ENCODE measurements around the gene CCSAP. TPM values are rescaled to one million over a fixed set of nuclear protein-coding genes. Genes with fewer than 3 reads are reported as not detected.
"Not testable (repeated sequence)": the region's sequence is repeated elsewhere in the genome, so short reads cannot be mapped to it uniquely, and the experiment has no call there.

The CCSAP gene
- total RNA-seq, 1 donor from 2014 or later: 1.8 TPM

- ATAC-seq (ENCODE audit: poor library complexity) (no peak), DNase-seq (no peak)
- intact Hi-C loops (cut with DNase I): no loop called here
These were observed 43.9 kb downstream of the CCSAP start for GRCh38 chr1:229298887-229299503.

GRCh38 chr1:229298420-229298819 is 44.4 kb downstream of the CCSAP start:
- ATAC-seq (ENCODE audit: poor library complexity) (no peak), DNase-seq (no peak)
- intact Hi-C loops (cut with DNase I): no loop called here

- DNase-seq: no peak
- intact Hi-C loops (cut with DNase I): no loop called here
These were observed 45.1 kb downstream of the CCSAP start for GRCh38 chr1:229297746-229298145.

GRCh38 chr1:229296541-229296941 is 46.3 kb downstream of the CCSAP start:
- no peak for DNase-seq
- peak; percentile 86 for ATAC-seq (ENCODE audit: poor library complexity)
- intact Hi-C loops (cut with DNase I): no loop called here

More at GRCh38 chr1:229297746-229298145, 45.1 kb downstream of the CCSAP start:
- ATAC-seq (ENCODE audit: poor library complexity): no peak

GRCh38 chr1:229295745-229296144 is 47.1 kb downstream of the CCSAP start:
- DNase-seq (no peak), ATAC-seq (ENCODE audit: poor library complexity) (no peak)
- intact Hi-C loops (cut with DNase I): no loop called here

GRCh38 chr1:229293528-229294204 is 49.2 kb downstream of the CCSAP start:
- ATAC-seq (ENCODE audit: poor library complexity) (no peak), DNase-seq (no peak)

GRCh38 chr1:229291686-229292085 is 51.2 kb downstream of the CCSAP start:
- ATAC-seq (ENCODE audit: poor library complexity); intact Hi-C loops (cut with DNase I); DNase-seq: not testable (repeated sequence)

More at GRCh38 chr1:229293528-229294204, 49.2 kb downstream of the CCSAP start:
- intact Hi-C loops (cut with DNase I): no loop called here

GRCh38 chr1:229288516-229288915 is 54.3 kb downstream of the CCSAP start:
- no peak for ATAC-seq (ENCODE audit: poor library complexity)
- no peak for DNase-seq
- intact Hi-C loops (cut with DNase I): no loop called here

GRCh38 chr1:229287267-229287666 is 55.6 kb downstream of the CCSAP start:
- ATAC-seq (ENCODE audit: poor library complexity): no peak
- intact Hi-C loops (cut with DNase I): no loop called here
- no peak for DNase-seq

- ATAC-seq (ENCODE audit: poor library complexity): no peak
- intact Hi-C loops (cut with DNase I): no loop called here
- no peak for DNase-seq
These were observed 56.6 kb downstream of the CCSAP start for GRCh38 chr1:229286099-229286766.

GRCh38 chr1:229285440-229285839 is 57.4 kb downstream of the CCSAP start:
- intact Hi-C loops (cut with DNase I): no loop called here
- DNase-seq (no peak), ATAC-seq (ENCODE audit: poor library complexity) (no peak)

GRCh38 chr1:229284887-229285286 is 58.0 kb downstream of the CCSAP start:
- intact Hi-C loops (cut with DNase I): no loop called here
- ATAC-seq (ENCODE audit: poor library complexity): no peak
- DNase-seq: no peak

GRCh38 chr1:229283183-229283611 is 59.6 kb downstream of the CCSAP start:
- ATAC-seq (ENCODE audit: poor library complexity): peak; percentile 65
- no peak for DNase-seq
- intact Hi-C loops (cut with DNase I): no loop called here

GRCh38 chr1:229282295-229282823 is 60.5 kb downstream of the CCSAP start:
- no peak for DNase-seq
- intact Hi-C loops (cut with DNase I): no loop called here
- ATAC-seq (ENCODE audit: poor library complexity): no peak

GRCh38 chr1:229281339-229281926 is 61.4 kb downstream of the CCSAP start:
- intact Hi-C loops (cut with DNase I): no loop called here
- ATAC-seq (ENCODE audit: poor library complexity) (no peak), DNase-seq (no peak)

- DNase-seq: no peak
- no peak for ATAC-seq (ENCODE audit: poor library complexity)
- intact Hi-C loops (cut with DNase I): no loop called here
These were observed 61.9 kb downstream of the CCSAP start for GRCh38 chr1:229280921-229281320.

- DNase-seq (no peak), ATAC-seq (ENCODE audit: poor library complexity) (no peak)
- intact Hi-C loops (cut with DNase I): no loop called here
These were observed 62.6 kb downstream of the CCSAP start for GRCh38 chr1:229280037-229280828.

- ATAC-seq (ENCODE audit: poor library complexity) (no peak), DNase-seq (no peak)
- intact Hi-C loops (cut with DNase I): no loop called here
These were observed 63.6 kb downstream of the CCSAP start for GRCh38 chr1:229279242-229279641.

Data from Right ventricle myocardium superior (tissue), 1 donor.